ENCODE measurements around the gene ARHGAP15.

The ARHGAP15 gene

DNA sequence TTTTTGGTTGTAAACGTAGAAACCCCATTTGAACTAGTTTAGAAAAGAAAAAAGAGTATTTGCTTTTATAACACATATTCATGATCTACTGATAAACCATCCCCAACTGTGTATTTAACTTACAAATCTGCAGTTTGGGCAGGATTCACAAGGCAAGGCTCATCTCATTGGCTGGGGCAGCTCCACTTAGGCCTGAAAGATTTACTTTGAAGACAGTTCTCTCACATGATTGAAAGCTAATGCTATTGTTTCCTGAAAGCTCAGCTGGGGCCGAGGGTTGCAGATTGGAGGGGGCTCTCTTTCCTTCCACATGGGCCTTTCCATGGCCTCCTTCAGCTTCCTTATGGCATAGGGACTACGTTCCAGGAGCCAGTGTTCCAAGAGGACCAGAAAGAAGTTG is 47.4 kb downstream of the ARHGAP15 start:
- DNase-seq, result no peak

DNA sequence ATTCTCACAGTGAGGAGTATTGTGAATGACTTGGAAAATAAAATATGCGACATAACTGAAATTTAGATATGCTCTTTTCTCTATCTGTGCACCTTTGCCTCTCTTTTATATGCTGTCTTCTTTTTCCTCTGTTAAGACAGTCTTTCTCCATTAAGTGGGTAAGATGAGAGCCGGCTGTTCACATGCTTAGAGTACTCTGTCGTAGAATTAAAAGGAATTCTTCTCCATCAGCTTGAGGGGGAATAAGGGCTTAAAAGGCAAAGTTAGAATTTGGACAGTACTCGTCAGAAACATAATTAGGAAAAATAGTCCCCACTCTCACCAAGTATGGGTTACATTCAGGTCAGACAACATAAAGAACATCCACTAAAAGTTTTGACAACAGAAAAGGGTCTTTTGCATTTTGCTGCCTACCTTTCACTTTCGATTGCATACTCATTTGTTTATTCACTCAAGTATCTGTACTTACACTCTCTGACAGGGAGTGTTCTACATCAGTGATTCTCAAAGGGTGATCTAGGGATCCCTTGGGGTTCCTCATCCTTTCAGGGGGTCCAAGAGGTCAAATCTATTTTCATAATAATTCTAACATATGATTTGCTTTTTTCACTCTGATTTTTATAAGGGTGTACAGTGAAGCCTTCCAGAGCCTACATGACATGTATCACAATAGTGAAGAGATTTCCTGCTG is 48.0 kb downstream of the ARHGAP15 start:
- no peak for DNase-seq

DNA sequence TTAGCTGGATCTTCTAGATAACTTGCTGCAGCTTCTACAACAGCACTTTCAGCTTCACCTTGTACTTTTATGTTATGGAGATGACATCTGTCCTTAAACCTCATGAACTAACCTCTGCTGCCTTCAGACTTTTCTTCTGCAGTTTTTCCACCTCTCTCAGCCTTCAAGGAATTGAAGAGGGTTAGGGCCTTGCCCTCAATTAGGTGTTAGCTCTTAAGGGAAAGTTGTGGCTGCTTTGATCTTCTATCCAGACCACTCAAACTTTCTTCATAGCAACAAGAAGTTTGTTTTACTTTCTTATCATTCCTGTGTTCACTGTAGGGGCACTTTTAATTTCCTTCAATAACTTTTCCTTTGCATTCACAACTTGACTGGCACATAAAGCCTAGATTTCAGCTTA is 52.3 kb downstream of the ARHGAP15 start:
- DNase-seq, result no peak

DNA sequence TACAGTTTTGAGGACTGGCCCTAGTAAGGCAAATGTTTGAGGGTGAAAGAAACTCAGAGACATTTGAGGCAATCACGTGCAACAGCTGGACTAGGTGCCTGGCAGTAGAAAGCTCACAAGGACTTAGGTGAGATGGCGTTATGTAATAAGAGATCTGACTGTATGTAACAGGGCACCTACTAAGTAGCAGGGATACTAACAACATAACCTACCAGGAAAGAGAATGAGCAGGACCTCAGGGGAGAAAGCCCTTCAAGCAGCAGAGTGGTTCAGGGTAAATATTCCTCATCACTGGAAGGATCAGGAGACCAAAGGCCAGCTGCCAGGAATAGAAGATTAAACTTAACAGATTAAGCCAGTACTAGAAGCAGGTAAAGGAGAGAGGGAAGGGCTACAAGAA is 53.4 kb downstream of the ARHGAP15 start:
- DNase-seq, result no peak

DNA sequence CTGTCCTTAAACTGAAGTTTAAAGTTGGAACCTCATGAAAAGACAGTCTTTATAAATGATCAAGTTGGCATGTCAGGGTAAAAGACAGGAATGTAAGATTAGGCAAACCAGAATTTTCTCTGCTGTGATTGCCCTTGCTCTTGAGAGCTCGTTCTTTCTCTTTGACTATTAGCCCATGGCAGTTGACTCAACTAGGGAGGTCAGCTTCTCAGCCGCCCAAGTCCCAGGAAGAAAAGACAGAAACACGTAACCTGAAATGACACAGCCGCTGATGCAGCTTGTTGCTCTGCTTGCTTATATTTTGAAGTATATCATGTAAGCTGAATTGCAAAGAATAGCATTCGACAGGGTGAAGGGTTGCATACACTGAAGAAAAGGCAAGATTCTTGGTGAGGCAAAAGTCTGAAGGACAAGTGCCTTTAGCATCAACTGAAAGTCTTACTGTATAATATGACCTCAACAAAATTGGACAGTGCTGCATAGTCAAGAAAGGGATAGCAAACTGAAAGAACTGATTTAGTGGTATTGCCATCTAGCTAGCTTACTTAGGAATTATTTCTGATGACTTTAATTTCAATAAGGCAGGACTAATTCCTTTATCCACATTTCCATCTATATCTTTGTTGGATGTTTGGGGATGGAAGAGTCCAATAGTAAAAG is 54.7 kb downstream of the ARHGAP15 start:
- no peak for DNase-seq

DNA sequence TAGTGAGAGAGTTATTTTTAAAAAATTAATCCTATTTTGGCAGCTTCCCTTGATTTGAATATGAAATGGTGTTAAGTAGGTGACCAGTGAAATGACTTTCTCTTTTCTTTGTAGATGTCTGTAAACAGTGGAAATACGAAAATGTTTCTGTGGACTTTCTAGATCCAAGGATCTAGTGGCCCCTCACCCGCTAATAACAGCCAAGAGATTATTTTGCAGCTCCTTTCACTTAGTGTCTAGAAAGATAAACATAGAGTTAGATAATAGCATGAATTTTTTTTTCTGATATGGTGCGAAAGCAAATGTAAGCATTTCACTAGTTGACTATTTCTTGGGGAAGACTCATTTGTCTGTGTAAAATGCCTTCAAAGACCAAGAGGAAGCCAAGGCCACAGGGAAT is 57.7 kb downstream of the ARHGAP15 start:
- DNase-seq, result no peak

DNA sequence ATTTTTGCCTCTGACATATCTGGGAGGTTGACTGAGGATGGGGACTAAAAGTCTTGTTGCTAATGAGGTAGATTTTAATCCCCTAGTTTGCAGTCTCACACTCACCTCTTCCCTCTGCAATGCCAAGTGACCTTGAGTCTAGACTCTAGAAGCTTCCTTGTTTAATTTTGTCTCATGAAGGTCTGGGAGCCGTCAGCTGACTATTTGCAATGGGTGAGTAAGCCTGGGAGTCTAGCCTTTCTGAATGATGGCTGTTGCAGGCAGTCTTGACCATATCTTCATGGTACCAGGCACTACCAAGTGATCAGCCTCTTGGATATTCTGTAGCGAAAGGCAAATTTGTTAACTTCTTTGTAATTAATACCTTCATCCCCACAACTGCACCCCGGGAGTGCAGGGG is 61.2 kb downstream of the ARHGAP15 start:
- DNase-seq, result no peak

DNA sequence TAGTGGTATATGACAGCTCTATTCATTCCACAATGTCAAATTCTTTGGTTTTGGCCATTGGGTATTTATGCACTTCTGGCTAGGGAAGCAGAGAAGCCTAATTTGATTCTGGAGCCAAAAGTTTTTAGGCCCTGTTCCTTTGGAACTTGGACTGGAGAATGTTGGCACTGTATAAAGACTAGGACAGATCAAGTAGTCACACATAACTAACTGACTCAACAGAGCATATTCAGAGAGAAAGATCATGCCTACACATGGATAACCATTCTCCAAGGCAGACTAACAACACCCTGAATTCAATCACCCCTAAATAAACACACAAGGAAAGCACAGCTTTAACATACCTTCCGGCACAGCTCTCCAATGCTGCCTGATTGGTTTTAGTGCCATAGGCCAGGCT is 62.9 kb downstream of the ARHGAP15 start:
- no peak for DNase-seq

DNA sequence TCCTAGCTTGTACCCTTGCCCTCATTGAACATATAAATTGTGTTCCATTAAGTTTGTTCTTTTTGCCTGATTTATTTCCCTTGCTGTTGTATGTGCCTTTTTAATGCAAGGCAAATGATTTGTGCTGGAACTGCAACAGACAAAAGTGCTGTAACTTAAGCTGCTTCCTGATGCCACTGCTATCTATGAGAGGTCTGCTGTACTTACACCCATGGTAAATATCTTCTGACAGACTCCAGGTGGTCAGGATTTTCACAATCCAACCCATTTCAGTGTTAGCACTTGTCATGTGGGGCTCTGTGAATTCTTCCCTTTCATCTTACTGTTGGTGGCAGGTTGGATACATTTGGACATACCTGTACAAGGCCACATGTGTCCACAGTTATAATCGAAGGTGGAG is 63.5 kb downstream of the ARHGAP15 start:
- DNase-seq, result no peak

DNA sequence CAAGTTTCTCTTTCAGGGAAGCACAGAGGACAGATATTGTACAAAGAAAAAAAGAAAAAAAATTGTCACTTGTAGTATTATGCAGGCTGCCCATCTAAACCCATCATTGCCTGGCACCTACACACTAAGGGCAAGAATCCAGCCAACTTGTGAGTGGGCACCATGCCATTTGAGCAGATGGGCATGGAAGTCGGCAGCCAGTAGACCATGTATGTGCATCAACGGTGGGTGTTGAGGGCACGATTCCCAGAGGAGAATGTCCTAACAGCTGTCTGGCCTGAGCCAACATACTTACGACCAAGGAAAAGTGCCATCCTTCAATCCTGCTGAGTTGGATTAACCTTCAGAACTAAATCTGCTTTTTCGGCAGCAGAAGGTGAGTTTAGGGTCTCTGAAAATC is 63.9 kb downstream of the ARHGAP15 start:
- DNase-seq, result no peak

DNA sequence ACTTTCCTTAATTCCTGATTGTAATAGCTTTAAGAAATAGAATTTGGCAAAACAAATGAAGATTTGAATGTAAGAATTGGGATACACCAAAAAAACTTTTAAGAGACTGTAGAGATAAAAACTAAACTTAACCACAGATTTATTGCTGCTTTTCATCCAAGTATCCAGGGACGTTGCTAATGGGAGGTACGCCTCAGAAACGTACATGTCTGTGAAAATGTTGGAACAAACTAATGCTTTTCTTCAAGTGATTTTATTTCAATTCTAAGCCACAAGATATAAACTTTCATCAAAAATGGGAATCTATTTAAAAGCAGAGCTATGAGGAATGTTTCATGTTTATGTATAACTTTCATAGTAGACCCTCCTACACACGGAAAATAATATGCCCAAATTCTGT is 66.3 kb downstream of the ARHGAP15 start:
- DNase-seq, result no peak

DNA sequence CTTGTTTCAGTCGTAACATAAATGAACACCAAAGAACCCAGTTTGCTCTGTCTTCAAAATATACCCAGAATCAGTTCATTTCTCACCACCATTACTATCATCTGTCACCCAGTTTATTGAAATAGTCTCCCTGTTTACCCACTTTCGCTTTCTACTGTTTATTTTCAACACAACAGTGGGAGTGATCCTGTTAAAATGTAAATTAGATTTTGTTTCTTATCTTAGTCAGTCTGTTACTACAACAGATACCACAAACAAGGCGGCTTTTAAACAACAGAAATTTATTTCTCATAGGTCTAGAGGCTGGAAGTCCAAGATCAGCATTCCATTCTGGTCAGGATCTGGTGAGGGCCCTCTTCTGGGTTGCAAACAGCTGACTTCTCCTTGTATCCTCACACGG is 74.8 kb downstream of the ARHGAP15 start:
- no peak for DNase-seq

DNA sequence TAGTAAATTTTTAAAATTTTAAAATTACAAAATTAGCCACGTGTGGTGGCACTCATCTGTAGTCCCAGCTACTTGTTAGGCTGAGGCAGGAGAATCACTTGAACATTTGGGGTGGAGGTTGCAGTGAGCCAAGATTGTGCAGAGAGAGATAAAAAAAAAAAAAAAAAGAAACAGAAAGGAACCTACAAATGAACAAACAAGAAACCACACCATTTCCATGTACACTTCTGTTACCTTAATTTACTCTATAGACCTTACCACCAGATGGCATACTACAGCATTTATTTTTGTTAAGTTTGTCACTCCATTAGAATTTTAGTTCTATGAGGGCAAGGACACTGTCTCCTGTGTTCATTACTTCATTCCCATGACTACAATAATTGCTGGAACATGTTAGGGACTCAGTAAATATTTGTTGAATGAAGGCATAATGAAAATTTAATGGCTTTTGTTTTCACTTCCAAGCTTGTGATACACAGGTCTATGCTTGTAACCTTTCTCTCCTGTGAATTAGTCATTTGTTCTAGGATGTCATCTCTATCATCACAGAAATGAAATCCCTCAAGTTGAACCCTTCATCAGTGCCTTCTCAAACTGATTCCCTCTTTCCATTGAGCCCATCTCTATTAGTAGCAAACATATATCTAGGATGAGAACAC is 76.0 kb downstream of the ARHGAP15 start:
- no peak for DNase-seq

DNA sequence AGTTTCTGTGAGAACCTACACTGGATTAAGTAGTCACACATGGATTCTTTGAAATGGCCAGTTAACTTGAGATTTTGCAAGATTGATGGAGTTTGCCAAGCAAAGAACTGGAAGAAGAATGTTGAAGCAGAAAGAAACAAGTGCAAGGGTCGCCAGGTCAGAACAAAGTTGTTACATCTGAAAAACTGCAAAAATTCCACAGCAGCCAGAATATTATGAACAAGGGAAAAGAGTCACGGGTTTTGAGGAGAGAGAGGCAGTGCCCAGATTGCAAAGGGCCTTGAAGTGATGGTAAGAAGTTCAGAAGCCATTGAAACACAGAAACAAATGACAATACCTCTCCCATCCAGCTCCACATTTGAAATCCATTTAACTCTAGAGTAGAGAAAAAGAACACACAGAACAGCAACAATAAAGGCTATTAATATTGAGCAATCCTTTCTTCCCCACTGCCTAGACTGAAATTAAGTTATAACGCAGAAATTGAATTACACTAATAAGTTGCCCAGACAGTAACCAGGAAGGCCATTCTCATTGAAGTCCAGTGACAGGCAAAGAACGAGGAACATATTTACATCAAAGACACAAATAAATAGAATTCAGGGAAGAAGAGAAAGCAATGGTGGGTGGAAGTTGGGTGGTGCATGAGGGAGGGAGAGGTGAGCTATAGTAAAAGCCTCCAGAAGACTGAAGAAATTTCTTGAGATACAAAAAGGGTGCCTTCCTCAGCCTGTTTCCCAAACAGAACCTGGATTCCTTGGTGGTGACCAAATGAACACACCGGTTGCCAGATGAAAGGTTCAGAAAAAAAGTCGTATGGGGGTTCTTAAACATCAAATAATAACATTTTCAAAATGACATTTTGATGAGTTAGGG is 80.6 kb downstream of the ARHGAP15 start:
- DNase-seq, result no peak

DNA sequence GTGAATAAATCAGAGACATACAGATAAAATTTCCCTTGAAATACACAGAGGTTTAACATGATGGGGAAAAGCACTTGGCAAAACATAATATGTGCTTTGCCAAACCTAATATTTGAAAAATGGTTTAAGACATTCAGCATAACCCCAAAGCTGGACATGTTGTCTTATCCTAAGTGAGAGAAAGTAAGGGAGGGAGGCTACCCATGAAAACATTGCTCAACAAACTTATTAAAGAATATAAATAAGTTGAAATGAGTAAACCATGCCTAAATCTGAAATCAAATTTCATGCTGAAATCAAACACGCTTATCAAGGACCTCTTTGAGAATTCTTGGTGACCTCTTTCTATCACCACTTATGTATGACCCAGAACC is 81.2 kb downstream of the ARHGAP15 start:
- no peak for DNase-seq

DNA sequence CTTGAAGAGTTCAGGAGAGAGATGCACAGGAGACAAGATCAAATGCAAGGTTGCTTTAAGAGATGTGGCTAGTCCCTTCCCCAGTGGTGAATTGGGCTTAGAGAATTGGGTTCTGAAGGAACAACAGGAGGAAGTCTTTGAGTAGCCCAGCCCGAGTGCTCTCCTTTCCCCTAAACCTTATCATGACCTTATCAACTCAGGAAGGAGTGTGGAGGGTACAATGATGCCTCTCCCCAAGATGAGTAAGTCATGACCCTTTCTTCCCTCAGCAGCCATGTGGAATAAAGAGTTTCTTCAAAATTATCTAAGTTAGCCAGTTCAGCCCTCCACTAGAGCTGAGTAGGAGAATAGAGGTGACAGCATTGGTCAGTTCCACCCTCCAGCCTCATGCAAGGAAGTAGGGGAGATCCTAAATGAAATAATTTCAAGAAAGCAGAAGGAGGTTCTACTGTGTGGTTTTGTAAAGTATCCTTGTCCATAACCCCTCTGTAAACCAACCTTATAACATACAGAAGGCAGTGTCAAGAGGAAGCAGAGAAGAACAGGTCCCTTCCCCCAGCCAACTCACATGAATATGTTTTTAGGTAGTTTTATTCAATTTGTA is 88.4 kb downstream of the ARHGAP15 start:
- DNase-seq, result no peak

DNA sequence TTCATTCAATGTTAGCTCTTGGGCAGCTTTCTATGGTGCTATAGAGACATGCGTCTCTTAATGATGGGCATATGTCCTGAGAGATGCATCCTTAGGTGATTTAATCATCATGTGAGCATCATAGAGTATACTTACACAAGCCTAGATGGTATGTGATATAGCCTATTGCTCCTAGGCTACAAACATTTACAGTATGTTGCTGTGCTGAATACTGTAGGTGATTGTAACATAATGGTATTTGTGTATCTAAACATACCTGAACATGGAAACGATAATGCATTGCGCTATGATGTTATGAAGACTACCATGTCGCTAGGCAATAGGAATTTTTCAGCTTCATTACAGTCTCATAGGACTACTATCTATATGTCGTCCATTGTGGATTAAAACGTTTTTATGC is 89.4 kb downstream of the ARHGAP15 start:
- no peak for DNase-seq

DNA sequence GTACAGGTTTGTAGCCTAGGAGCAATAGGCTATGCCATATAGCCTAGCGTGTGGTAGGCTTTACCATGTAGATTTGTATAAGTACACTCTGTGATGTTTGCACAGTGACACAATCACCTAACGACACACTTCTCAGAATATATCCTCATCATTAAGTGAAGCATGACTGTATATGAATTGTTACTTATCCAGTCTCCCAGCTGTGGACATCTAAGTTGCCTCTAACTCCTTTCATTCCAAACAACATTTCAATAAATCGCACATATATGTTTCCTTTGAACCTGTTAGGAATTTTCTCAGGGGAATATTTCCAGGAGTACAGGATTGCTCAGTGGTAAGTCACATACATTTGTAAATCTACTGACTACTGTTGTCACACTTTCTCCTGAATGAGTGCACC is 90.0 kb downstream of the ARHGAP15 start:
- DNase-seq, result no peak

DNA sequence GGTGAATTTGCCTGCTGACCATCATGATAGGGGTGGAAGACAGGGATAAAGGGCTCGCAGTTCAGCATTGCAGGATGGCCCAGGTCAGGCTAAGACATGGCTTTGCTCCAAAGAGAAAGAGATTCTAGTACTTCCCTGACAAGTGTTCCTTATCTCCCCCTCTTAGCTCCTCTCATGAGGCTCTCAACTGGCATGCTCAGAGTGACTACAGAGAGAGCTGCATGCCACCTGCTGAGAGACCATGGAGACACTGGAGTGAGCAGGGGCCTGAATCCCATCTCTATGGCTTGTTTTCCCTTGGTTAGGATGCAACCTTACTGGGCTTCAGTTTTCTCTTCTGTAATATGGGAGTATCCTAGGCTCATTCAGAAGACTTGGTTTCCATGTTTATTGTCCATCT is 94.3 kb downstream of the ARHGAP15 start:
- no peak for DNase-seq

DNA sequence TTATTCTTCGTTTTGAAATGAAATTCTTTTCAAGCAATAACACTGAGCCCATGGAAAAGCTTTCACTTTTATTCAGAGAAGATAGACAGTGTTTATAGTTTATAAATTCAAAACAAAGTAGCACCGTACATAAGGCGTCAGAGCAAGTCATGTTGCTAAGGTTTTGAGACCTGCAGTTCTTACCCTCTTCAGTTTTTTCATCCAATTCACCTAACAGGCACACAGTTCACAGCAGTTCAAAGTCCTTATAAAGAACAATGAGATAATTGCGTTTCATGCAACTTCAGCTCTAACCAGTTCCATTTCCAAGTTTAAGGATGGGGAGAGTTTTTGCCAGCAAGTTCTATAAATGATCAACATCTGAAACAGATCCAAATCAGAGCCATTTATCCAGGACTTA is 96.7 kb downstream of the ARHGAP15 start:
- DNase-seq, result no peak

DNA sequence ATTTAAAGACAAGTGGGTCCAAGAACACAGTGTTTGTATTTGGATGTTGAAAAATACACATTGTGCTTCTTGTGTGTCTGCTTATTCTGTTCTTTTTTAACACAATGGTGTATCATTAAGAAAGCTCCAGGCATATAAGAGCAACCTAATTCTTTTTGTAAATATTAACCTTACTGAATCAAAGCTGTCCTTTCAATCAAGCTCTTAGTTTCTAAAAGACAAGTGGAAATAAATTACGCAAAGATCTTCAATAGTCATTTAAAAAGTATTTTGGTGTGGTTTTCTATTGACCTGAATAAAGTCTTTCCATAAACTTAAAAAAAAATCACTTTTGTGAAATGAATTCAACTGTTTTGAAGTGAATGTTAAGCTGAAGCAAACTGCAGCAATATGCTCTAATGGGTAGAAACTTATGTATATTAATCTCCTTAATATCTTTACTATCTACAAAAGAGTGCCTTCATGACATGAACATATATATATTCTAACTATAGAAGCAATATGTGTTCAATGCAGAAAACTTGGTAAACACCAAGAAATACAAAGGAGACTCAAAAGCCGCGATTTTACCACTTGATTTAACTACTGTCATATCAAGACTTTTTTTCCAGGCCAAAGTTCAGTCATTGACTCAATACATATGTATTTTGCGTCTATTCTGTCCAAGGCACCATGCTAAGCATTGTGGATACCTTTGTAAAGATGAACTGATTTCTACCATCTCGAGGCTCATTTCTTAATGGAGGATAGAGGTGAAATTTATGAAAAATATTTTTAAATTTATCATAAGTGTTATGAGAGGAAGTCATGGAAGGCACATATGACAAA is 97.7 kb downstream of the ARHGAP15 start:
- no peak for DNase-seq

DNA sequence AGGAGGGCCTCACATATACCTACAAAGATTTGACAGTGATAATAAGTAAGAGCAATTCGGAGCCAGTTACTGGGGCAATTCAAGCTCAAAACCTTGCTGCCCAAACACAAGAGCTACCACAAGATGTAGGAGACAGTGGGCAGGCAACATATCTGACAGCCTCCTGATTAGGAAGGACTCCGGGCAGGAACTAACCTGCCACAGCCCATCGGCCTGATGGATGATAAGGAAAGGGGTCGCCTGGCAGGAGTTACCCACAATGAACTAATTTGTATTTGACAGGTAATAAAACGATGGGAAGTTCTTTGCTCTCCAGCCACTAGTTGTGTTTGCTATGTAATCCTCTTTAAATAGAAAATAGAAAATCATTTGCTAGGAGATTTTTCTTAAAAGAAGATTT is 100.2 kb downstream of the ARHGAP15 start:
- no peak for DNase-seq
